GM23338 (cell line): Measurements from ENCODE around the gene TMEM219. TPM values are rescaled to one million over a fixed set of nuclear protein-coding genes. Genes with fewer than 3 reads are reported as not detected.
A peak's percentile ranks its signal among the peaks of the same experiment; 100 is the strongest.

ENCODE experiments used
- ATAC-seq: fragments of 200-7000 bp; cut with Tn5 transposase; 3 replicates; pipeline ENCODE4 v1.9.1; 2020
- DNase-seq: peaks from one replicate; pipeline ENCODE4 v3.0.0-alpha.2; 2015; ENCODE audit warnings: low spot score
- H2AFZ ChIP-seq: fragments of 200-600 bp; sonication (generic); 2 replicates; pipeline ENCODE4 v1.8.0; 2016; ENCODE audit warnings: antibody characterized with exemption, mild to moderate bottlenecking, moderate library complexity
- H3F3A ChIP-seq: fragments of 200-600 bp; sonication (generic); replicated peaks from 2 replicates; pipeline ENCODE4 v1.8.0; 2017; ENCODE audit warnings: antibody characterized with exemption, mixed run types, low read depth
- H3K27ac ChIP-seq: fragments of 200-600 bp; sonication (generic); 2 replicates; pipeline ENCODE4 v1.6.1; 2016; ENCODE audit warnings: low read depth
- H3K27me3 ChIP-seq: fragments of 200-600 bp; sonication (generic); 2 replicates; pipeline ENCODE4 v1.8.0; 2016; ENCODE audit warnings: mild to moderate bottlenecking, mixed run types, moderate library complexity; ENCODE audit not compliant: insufficient read depth
- H3K36me3 ChIP-seq: fragments of 200-600 bp; sonication (generic); 2 replicates; pipeline ENCODE4 v1.8.0; 2016; ENCODE audit warnings: mild to moderate bottlenecking; ENCODE audit not compliant: insufficient read depth
- H3K4me1 ChIP-seq: fragments of 200-600 bp; sonication (generic); 2 replicates; pipeline ENCODE4 v1.8.0; 2016; ENCODE audit warnings: mild to moderate bottlenecking, moderate library complexity; ENCODE audit not compliant: insufficient read depth
- H3K4me2 ChIP-seq: fragments of 200-600 bp; sonication (generic); 2 replicates; pipeline ENCODE4 v1.7.1; 2017; ENCODE audit warnings: mixed run types
- H3K4me3 ChIP-seq: fragments of 200-600 bp; sonication (generic); 2 replicates; pipeline ENCODE4 v1.6.1; 2016; ENCODE audit warnings: mixed run types
- H3K79me2 ChIP-seq: fragments of 200-600 bp; sonication (generic); replicated peaks from 2 replicates; pipeline ENCODE4 v1.8.0; 2017; ENCODE audit warnings: mild to moderate bottlenecking; ENCODE audit not compliant: insufficient read depth
- H3K9me2 ChIP-seq: fragments of 200-600 bp; sonication (generic); 2 replicates; pipeline ENCODE4 v1.8.0; 2017; ENCODE audit not compliant: insufficient read depth
- H4K20me1 ChIP-seq: fragments of 200-600 bp; sonication (generic); replicated peaks from 2 replicates; pipeline ENCODE4 v1.8.0; 2017; ENCODE audit warnings: mild to moderate bottlenecking; ENCODE audit not compliant: insufficient read depth
- H3K27ac Mint-ChIP-seq: 2 replicates; pipeline ENCODE4 v1.8.0; 2020; ENCODE audit warnings: inconsistent platforms, mild to moderate bottlenecking, moderate library complexity, mixed read lengths
- H3K27me3 Mint-ChIP-seq: 3 replicates; pipeline ENCODE4 v1.8.0; 2022; ENCODE audit warnings: low read depth, mild to moderate bottlenecking, moderate library complexity, mixed read lengths, inconsistent platforms; ENCODE audit not compliant: insufficient read depth, poor library complexity
- H3K36me3 Mint-ChIP-seq: 3 replicates; pipeline ENCODE4 v1.8.0; 2021; ENCODE audit warnings: low read depth, mild to moderate bottlenecking, inconsistent platforms, moderate library complexity, mixed read lengths
- H3K4me1 Mint-ChIP-seq: 3 replicates; pipeline ENCODE4 v1.8.0; 2020; ENCODE audit warnings: mild to moderate bottlenecking, inconsistent platforms, mixed read lengths
- H3K4me3 Mint-ChIP-seq: 3 replicates; pipeline ENCODE4 v1.8.0; 2021; ENCODE audit warnings: moderate library complexity, mild to moderate bottlenecking, inconsistent platforms, mixed read lengths
- H3K9me3 Mint-ChIP-seq: 3 replicates; pipeline ENCODE4 v1.8.0; 2020; ENCODE audit warnings: moderate library complexity, mild to moderate bottlenecking, inconsistent platforms, mixed read lengths
- CREB1 ChIP-seq: fragments of 250-450 bp; sonication (Bioruptor Pico); IDR thresholded peaks from 2 replicates; pipeline ENCODE4 v1.5.0; 2020; ENCODE audit warnings: low read depth, mild to moderate bottlenecking, moderate library complexity
- CTCF ChIP-seq, 2 experiments: fragments of 200-600 bp in 1 of 2; sonication (generic) in 1 of 2; conservative IDR thresholded peaks; 2 replicates each; pipeline versions ENCODE4 v1.5.1 to v1.6.1; 2016 to 2017; ENCODE audit warnings: antibody characterized with exemption in 2 of 2, low read depth in 2 of 2, mild to moderate bottlenecking in 2 of 2, moderate library complexity in 1 of 2
- ETS1 ChIP-seq: IDR thresholded peaks from 2 replicates; pipeline ENCODE4 v1.6.1; 2016; ENCODE audit warnings: antibody characterized with exemption
- EZH2 ChIP-seq: fragments of 200-600 bp; sonication (generic); IDR thresholded peaks from one replicate; pipeline ENCODE4 v1.8.0; 2017; ENCODE audit warnings: antibody characterized with exemption, mild to moderate bottlenecking, low read depth; ENCODE audit not compliant: unreplicated experiment
- EZH2phosphoT487 ChIP-seq: fragments of 200-600 bp; sonication (generic); IDR thresholded peaks from one replicate; pipeline ENCODE4 v1.8.1; 2018; ENCODE audit warnings: antibody characterized with exemption; ENCODE audit not compliant: unreplicated experiment
- JUNB ChIP-seq: IDR thresholded peaks from one replicate; pipeline ENCODE4 v1.6.1; 2016; ENCODE audit warnings: antibody characterized with exemption; ENCODE audit not compliant: unreplicated experiment
- NANOG ChIP-seq: IDR thresholded peaks from 2 replicates; pipeline ENCODE4 v1.6.1; 2016; ENCODE audit warnings: antibody characterized with exemption, borderline replicate concordance
- POLR2AphosphoS5 ChIP-seq: IDR thresholded peaks from 2 replicates; pipeline ENCODE4 v1.6.1; 2016; ENCODE audit warnings: antibody characterized with exemption, low read depth
- REST ChIP-seq: IDR thresholded peaks from one replicate; pipeline ENCODE4 v1.6.1; 2018; ENCODE audit warnings: antibody characterized with exemption; ENCODE audit not compliant: unreplicated experiment
- STAT1 ChIP-seq: IDR thresholded peaks from one replicate; pipeline ENCODE4 v1.6.1; 2016; ENCODE audit warnings: antibody characterized with exemption; ENCODE audit not compliant: unreplicated experiment
- ZNF114 ChIP-seq: fragments of 250-450 bp; sonication (Bioruptor Pico); IDR thresholded peaks from 2 replicates; pipeline ENCODE4 v1.5.0; 2020; ENCODE audit warnings: mild to moderate bottlenecking, moderate library complexity
- ZNF331 ChIP-seq: fragments of 250-450 bp; sonication (Bioruptor Pico); IDR thresholded peaks from 2 replicates; pipeline ENCODE4 v1.5.0; 2020; ENCODE audit warnings: low read depth, mild to moderate bottlenecking, moderate library complexity
- ZNF462 ChIP-seq: fragments of 250-450 bp; sonication (Bioruptor Pico); IDR thresholded peaks from 2 replicates; pipeline ENCODE4 v1.5.0; 2020; ENCODE audit warnings: mild to moderate bottlenecking, moderate library complexity
- polyA plus RNA-seq: library from polyadenylated mRNA; unstranded; fragments of >200 nt; fragmentation: Nextera tagmentation; extraction: Ambion mirVana; gene quantifications from 2 replicates; pipeline ENCODE4 v1.2.1, GENCODE V29; 2016
- total RNA-seq: library from RNA; depleted of rRNA; stranded (reverse); fragments of >200 nt; shearing (Covaris generic); gene quantifications from 2 replicates; pipeline ENCODE4 v1.2.3, GENCODE V29; 2014

TMEM219 gene
- total and polyA plus RNA-seq, 2 experiments from 2014 or later, result 50.0 to 82.3 TPM

GRCh38 chr16:29996766-29997250, 34.9 kb downstream of the TMEM219 start:
- Histone ChIP-seq H3F3A (peaks cover 20% of the 10 kb centered on the region), H3K4me2 (peak overlapping the region; percentile 94), H3K4me1 (peaks cover 28% of the 10 kb centered on the region), H3K27ac (peak overlapping the region; percentile 45; the same call in 1 of the 2 replicates), H3K4me3 (peak overlapping the region; percentile 94), H3K36me3 (peaks cover 5% of the 10 kb centered on the region; the same call in 1 of the 2 replicates), H2AFZ (peak overlapping the region; percentile 96), H3K79me2 (peaks cover 7% of the 10 kb centered on the region; the same call in 1 of the 2 replicates), H3K27me3 (no peaks in the 10 kb centered on the region), H4K20me1 (peaks cover 10% of the 10 kb centered on the region; the same call in 1 of the 2 replicates), H3K9me2 (no peaks in the 10 kb centered on the region)
- Mint-ChIP-seq H3K4me1 (peaks cover 33% of the 10 kb centered on the region), H3K9me3 (peaks cover 2% of the 10 kb centered on the region; the same call in 2 of the 3 replicates), H3K4me3 (peak overlapping the region; percentile 98), H3K36me3 (peaks cover 36% of the 10 kb centered on the region), H3K27me3 (peaks cover 13% of the 10 kb centered on the region), H3K27ac (peak overlapping the region; percentile 98; the same call in 1 of the 2 replicates)
- TF ChIP-seq EZH2 (no peak), ETS1 (no peak), ZNF462 (no peak), POLR2AphosphoS5 (no peak), EZH2phosphoT487 (no peak), REST (no peak), JUNB (no peak), ZNF331 (no peak), ZNF114 (CRISPR knock-in tag) (no peak), STAT1 (no peak), NANOG (no peak), CREB1 (CRISPR knock-in tag) (no peak), CTCF (conservative IDR thresholded peaks at IDR 0.05; ENCODE audit: low read depth in 2 of 2) (no peak)
- DNase-seq (no peak), ATAC-seq (no peak)
